ENCODE results near the gene FCN2. TPM values are rescaled to one million over a fixed set of nuclear protein-coding genes. Genes with fewer than 3 reads are reported as not detected.

The FCN2 gene
- not detected in 2 replicates for polyA plus RNA-seq (2014; cell fraction: cytosol; rRNA removed)
- not detected in 2 replicates for polyA plus RNA-seq (2014; cell fraction: nucleus; rRNA removed)

GRCh38 chr9:134880484-134881312 is at the start of gene FCN2:
TSS of gene FCN2 (plus strand) at chr9:134880810. CDS start at chr9:134880822, 12 bp downstream.
- DNase-seq (ENCODE audit: low spot score), result no peak

- no peak for DNase-seq (ENCODE audit: low spot score)
Measured at GRCh38 chr9:134830926-134831720, 49.5 kb upstream of the FCN2 start.

DNA sequence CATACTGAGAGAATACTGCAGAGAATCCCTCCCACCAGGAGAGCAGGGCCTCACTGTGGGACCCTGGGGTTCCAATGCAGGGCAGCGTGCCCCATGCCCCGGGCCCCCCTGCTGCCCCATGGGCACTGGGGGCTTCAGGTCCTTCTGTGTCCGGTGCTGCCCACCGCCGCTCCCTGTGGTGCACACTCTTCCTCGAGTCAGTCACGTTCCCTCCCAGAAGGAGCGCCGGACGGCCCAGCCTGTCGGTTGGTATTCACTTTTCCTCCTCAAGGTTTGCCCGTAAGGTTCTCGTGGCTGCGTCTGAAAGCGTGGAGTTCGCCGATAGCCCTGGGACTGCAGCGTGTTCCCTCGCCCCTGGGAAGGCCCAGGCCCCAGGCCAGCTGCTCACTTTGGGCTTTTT is 48.1 kb upstream of the FCN2 start:
- no peak for DNase-seq (ENCODE audit: low spot score)

DNA sequence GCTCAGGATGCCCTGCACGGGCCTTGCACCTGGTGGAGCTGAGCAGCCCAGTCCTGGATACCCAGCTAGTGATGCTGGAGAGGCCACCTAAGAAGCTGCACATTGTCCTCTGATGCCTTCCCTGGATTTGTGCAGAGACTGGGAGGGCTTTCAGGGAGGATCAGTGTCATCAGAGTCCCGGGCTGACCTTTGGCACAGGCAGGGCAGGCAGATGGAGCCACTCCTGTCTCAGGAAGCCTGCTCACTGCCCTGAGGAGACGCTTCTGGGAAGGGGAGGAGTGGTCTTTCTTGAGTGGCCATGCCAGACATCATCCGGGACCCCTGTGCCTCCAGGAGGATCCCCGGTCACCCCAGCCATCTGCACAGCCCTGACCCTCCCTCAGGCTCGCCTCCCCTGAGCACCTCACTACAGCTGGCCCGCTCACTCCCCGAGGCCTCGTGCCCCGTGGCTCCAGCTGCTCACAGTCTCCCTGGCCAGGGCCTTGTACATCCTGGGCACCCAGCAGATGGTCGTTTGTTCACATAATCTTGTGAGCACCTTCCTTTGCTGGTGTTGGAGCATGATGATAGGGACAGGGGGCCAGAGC is 47.2 kb upstream of the FCN2 start:
- no peak for DNase-seq (ENCODE audit: low spot score)

DNA sequence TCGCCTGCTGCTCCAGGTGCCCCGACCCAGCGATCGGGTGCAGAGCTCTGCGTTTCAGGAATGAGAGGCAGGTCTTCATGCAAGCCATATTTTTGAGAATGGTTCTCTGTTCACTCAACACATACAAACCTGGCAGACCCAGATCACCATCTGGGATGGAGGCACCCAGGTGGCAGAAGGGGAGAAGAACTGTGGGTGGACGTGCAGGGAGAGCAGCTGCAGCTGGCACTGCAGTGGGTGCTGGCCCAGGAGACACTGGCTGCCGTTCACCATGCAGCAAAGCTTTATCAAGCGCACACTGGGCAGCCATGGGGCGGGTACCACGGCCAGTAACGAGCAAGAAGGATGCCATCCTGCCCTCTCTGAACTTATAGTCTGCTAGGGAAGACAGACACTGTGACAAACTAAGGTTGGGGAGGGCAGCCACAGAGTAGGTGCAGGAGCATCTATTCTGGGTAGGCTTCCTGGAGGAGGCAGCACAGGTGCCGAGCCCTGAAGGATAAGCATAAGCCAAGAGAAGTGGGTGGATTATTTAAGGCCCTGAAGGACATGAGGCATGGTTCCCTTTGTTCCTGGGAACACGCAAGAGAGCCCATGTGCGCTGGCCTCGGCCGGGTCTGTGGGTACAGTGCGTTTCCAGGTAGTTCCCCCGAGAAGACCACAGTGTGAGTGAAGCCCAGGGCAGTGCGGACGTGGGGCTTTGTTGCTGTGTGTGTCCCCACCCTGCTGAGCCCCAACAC is 46.2 kb upstream of the FCN2 start:
- no peak for DNase-seq (ENCODE audit: low spot score)

DNA sequence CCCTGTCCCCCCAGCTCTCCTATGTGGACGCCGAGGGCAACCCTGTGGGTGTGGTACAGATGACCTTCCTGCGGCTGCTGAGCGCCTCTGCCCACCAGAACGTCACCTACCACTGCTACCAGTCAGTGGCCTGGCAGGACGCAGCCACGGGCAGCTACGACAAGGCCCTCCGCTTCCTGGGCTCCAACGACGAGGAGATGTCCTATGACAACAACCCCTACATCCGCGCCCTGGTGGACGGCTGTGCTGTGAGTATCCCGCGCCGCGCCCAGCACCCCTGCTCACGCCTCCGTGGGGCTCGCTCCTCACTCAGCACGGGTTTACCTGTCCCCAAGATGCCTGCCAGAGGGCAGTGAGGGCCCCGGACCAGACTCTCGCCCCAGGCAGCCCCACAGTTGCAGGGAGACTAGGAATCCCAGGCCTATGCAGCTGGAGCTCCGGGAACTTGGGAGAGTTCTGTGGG is 45.6 kb upstream of the FCN2 start:
- no peak for DNase-seq (ENCODE audit: low spot score)

DNA sequence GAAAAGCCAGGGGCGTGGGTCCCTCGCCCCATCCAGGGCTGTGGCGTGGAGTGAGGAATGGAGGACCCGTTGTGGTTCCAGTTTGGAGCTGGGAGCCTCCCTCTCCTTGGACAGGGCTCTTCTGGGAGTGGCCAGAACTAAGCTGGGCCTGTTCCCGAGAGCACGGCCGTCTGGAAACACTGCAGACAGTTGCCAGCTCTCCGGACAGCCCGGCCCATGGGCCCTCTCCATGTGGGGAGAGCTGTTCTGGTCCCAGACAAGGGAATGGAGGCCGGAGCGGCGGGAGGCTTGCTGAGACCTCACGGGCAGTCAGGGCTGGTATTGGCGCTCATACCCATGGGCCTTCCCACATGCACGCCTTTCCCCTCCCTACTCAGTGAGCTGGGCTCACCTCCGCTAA is 45.2 kb upstream of the FCN2 start:
- DNase-seq (ENCODE audit: low spot score), result no peak

DNA sequence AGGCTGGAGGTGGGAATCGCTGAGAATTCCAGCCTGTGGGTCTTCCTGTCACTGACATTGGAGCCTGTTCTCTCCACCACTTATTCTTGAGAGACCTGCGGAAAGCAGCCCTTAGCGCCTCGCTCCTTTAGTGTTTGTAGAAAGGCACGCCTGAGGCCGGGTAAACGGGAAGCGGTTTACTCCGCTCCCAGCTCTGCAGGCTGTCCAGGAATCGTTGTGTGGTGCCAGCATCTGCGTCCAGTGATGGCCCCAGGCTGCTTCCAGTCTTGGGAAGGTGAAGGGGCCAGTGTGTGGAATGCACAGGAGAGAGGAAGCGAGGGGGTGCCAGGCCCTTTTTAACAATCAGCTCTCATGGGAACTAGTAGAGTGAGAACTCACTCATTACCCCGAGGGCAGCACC is 44.6 kb upstream of the FCN2 start:
- no peak for DNase-seq (ENCODE audit: low spot score)

- no peak for DNase-seq (ENCODE audit: low spot score)
Measured at GRCh38 chr9:134836406-134836970, 44.1 kb upstream of the FCN2 start.

- DNase-seq (ENCODE audit: low spot score), result no peak
Measured at GRCh38 chr9:134837529-134837928, 43.1 kb upstream of the FCN2 start.

- DNase-seq (ENCODE audit: low spot score), result no peak
Measured at GRCh38 chr9:134838651-134839454, 41.8 kb upstream of the FCN2 start.

GRCh38 chr9:134839455-134840125 is 41.0 kb upstream of the FCN2 start:
- no peak for DNase-seq (ENCODE audit: low spot score)

DNA sequence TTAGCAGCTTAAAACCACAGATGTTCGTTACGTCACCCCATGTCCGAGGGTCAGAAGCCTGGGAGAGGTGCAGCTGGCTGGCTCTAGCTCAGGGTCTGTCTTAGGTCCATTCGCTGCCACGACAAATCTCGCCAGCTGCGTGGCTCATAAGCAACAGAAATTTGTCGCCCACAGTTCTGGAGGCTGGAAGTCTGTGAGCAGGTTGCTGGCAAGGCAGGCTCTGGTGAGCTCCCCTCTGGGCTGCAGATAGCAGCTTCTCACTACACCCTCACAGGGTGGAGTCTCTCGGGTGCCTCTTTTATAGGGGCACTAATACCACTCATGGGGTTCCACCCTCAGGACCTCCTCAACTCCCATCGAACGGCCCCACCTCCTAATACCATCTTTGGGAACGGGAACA is 40.1 kb upstream of the FCN2 start:
- DNase-seq (ENCODE audit: low spot score), result no peak

DNA sequence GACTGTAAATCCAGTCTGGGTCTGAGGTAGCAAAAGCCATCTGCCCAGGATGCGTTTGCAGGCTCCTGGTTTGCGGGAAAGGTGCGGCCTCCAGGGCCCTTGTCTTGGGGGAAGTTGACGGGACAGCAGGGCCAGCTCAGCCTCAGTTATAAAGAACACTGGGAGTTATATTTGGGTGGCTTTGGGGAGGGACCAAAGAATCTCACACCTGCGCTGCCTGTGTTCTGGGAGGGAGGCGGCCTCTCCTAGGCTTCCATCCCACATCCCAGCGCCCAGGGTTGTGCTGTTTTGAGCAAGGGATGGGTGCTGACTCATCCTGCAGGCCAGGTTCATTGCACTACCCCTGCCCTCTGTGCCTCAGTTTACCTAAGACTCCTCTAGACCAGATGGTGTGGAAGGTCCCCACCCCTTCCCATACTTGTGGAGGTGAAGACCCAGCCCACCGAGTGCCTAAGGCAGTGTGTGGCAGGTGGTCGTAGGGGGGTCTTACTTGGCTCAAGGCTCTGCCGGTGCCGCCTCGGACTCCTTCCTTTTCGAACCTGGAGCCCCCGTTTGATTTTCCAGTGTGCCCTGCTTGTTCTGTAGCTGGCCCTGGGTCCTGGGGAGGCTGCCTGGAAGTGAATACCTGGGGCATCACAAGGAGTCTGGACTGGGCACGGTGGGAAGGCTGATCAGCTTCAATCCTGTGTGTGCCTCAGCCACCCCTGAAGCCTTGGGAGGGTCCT is 39.3 kb upstream of the FCN2 start:
- no peak for DNase-seq (ENCODE audit: low spot score)

DNA sequence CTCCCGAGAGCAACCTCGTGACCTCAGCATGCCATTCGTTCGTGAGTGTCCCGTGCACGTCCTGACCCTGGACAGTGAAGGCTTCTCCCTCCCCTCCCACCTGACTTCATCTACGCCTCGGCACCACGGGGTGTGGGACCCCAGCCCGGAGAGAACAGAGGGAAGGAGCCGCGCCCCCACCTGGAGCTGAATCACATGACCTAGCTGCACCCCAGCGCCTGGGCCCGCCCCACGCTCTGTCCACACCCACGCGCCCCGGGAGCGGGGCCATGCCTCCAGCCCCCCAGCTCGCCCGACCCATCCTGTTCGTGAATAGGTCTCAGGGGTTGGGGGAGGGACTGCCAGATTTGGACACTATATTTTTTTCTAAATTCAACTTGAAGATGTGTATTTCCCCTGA is 38.3 kb upstream of the FCN2 start:
- no peak for DNase-seq (ENCODE audit: low spot score)

GRCh38 chr9:134843740-134844139 is 36.9 kb upstream of the FCN2 start:
- no peak for DNase-seq (ENCODE audit: low spot score)

DNA sequence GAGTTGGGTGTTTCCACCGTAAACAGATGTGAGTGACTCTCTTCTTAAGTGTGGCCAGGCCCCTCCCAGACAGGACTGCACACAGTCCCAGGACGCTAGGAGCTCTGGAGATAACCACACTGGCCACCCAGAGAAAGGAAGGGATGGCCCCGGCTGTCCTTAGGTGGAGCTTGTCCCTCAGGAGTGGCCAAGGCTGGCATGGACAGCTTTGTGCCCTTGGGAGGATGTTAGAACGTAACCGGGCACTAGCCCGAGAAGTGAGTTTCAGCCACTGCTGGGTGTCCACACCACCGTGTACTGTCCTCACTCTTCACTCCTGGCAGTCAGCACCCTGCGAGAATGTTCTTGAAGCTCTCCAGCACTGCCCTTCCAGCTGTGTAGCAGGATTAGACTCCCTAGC is 35.8 kb upstream of the FCN2 start:
- DNase-seq (ENCODE audit: low spot score), result no peak

DNA sequence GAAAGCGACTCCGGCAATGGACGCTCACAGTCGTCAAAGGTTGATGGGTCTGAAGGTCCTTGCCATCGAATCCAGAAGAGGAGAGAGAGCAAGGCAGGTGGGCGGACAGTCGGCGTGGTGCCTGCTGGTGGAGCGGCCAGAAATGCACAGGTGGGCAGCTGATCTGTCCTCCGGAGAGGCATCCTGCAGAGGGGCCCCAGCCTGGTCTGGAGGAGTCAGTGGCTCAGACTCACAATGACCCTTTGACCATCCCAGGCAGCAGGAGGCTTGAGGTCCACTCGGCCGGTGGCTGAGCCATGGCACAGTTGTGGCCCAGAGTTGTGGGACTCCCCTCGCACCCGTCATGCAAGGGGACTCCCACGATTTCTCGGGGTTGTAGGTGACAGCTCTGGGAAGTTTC is 34.4 kb upstream of the FCN2 start:
- DNase-seq (ENCODE audit: low spot score), result no peak

DNA sequence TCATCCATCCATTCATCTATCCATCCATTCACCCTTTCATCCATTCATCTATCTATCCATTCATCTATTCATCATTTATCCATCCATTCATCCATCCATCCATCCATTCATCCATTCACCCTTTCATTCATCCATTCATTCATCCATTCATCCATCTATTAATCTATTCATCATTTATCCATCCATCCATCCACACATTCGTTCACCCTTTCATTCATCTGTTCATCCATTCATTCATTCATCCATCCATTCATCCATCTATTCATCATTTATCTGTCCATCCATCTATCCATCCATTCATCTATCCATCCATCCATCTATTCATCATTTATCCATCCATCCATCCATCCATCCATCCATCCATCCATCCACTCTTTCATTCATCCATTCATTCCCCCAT is 33.9 kb upstream of the FCN2 start:
- no peak for DNase-seq (ENCODE audit: low spot score)

Measured in SK-N-DZ (cell line).